SU-DHL-6 (cell line): ENCODE measurements around the gene CFAP54.

Source experiments
- EZH2phosphoT487 ChIP-seq: fragments of 200-600 bp; sonication (generic), shearing (Covaris generic); conservative IDR thresholded peaks from 2 replicates; pipeline ENCODE4 v1.6.1; 2018; ENCODE audit warnings: mild to moderate bottlenecking, antibody characterized with exemption, low read length, moderate library complexity, mixed read lengths
- TF ChIP-seq, protein P1 (sequence below): fragments of 200-600 bp; sonication (generic); IDR thresholded peaks from one replicate; pipeline ENCODE4 v1.5.1; 2017; ENCODE audit warnings: antibody characterized with exemption, mild to moderate bottlenecking, low read length, moderate library complexity; ENCODE audit not compliant: insufficient read depth, poor library complexity, severe bottlenecking

DNA sequence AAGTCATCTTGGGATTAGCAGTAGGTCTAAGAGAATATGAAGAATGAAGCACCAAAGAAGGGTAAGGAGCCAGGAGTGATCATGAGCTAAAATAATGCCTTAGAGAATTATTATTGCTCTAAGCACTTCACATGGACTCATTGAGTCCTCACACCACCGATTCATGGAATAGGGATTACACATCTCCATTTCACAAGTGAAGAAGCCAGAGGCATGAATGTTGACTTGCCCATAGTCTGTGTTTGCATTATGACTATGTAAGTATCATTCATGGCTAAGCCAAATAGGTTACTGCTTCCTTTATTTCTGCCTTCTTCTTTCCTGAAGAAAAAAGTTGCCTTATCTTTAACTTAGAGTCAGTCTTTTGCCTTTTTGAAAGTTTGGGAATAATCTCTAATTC is 318.4 kb downstream of the CFAP54 start:
- TF ChIP-seq, protein P1, sequence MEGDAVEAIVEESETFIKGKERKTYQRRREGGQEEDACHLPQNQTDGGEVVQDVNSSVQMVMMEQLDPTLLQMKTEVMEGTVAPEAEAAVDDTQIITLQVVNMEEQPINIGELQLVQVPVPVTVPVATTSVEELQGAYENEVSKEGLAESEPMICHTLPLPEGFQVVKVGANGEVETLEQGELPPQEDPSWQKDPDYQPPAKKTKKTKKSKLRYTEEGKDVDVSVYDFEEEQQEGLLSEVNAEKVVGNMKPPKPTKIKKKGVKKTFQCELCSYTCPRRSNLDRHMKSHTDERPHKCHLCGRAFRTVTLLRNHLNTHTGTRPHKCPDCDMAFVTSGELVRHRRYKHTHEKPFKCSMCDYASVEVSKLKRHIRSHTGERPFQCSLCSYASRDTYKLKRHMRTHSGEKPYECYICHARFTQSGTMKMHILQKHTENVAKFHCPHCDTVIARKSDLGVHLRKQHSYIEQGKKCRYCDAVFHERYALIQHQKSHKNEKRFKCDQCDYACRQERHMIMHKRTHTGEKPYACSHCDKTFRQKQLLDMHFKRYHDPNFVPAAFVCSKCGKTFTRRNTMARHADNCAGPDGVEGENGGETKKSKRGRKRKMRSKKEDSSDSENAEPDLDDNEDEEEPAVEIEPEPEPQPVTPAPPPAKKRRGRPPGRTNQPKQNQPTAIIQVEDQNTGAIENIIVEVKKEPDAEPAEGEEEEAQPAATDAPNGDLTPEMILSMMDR, result no peak
- no peak for TF ChIP-seq EZH2phosphoT487
